ENCODE measurements around the gene TBC1D22A. TPM values are rescaled to one million over a fixed set of nuclear protein-coding genes. Genes with fewer than 3 reads are reported as not detected.

TBC1D22A gene
- total and polyA plus RNA-seq, 9 of the 15 experiments (the other 6 are each of a cell fraction or from before 2014, with no cell fraction given): 0.20 to 11.5 (median 5.2) TPM

- no peak for TF ChIP-seq COPS2 (conservative IDR thresholded peaks at IDR 0.05)
- TF ChIP-seq HMG20A (CRISPR knock-in tag; conservative IDR thresholded peaks at IDR 0.05): no peak
- TF ChIP-seq, protein P1, sequence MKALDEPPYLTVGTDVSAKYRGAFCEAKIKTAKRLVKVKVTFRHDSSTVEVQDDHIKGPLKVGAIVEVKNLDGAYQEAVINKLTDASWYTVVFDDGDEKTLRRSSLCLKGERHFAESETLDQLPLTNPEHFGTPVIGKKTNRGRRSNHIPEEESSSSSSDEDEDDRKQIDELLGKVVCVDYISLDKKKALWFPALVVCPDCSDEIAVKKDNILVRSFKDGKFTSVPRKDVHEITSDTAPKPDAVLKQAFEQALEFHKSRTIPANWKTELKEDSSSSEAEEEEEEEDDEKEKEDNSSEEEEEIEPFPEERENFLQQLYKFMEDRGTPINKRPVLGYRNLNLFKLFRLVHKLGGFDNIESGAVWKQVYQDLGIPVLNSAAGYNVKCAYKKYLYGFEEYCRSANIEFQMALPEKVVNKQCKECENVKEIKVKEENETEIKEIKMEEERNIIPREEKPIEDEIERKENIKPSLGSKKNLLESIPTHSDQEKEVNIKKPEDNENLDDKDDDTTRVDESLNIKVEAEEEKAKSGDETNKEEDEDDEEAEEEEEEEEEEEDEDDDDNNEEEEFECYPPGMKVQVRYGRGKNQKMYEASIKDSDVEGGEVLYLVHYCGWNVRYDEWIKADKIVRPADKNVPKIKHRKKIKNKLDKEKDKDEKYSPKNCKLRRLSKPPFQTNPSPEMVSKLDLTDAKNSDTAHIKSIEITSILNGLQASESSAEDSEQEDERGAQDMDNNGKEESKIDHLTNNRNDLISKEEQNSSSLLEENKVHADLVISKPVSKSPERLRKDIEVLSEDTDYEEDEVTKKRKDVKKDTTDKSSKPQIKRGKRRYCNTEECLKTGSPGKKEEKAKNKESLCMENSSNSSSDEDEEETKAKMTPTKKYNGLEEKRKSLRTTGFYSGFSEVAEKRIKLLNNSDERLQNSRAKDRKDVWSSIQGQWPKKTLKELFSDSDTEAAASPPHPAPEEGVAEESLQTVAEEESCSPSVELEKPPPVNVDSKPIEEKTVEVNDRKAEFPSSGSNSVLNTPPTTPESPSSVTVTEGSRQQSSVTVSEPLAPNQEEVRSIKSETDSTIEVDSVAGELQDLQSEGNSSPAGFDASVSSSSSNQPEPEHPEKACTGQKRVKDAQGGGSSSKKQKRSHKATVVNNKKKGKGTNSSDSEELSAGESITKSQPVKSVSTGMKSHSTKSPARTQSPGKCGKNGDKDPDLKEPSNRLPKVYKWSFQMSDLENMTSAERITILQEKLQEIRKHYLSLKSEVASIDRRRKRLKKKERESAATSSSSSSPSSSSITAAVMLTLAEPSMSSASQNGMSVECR (CRISPR knock-in tag; IDR thresholded peaks at IDR 0.05): peak; percentile 58; the same call in 1 of the 2 replicates
- TF ChIP-seq, protein P2, sequence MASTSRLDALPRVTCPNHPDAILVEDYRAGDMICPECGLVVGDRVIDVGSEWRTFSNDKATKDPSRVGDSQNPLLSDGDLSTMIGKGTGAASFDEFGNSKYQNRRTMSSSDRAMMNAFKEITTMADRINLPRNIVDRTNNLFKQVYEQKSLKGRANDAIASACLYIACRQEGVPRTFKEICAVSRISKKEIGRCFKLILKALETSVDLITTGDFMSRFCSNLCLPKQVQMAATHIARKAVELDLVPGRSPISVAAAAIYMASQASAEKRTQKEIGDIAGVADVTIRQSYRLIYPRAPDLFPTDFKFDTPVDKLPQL (IDR thresholded peaks at IDR 0.05; ENCODE audit: extremely low read depth, insufficient read length): no peak
- TF ChIP-seq, protein P3, sequence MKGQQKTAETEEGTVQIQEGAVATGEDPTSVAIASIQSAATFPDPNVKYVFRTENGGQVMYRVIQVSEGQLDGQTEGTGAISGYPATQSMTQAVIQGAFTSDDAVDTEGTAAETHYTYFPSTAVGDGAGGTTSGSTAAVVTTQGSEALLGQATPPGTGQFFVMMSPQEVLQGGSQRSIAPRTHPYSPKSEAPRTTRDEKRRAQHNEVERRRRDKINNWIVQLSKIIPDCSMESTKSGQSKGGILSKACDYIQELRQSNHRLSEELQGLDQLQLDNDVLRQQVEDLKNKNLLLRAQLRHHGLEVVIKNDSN (CRISPR knock-in tag; IDR thresholded peaks at IDR 0.05): peak; percentile 94
- peak; percentile 75; the same call in 1 of the 2 replicates for TF ChIP-seq SMARCA4 (IDR thresholded peaks at IDR 0.05)
- no peak for TF ChIP-seq KLF1 (tag; IDR thresholded peaks at IDR 0.05)
- TF ChIP-seq ZNF778 (CRISPR knock-in tag; IDR thresholded peaks at IDR 0.05): no peak
- TF ChIP-seq, protein P4, sequence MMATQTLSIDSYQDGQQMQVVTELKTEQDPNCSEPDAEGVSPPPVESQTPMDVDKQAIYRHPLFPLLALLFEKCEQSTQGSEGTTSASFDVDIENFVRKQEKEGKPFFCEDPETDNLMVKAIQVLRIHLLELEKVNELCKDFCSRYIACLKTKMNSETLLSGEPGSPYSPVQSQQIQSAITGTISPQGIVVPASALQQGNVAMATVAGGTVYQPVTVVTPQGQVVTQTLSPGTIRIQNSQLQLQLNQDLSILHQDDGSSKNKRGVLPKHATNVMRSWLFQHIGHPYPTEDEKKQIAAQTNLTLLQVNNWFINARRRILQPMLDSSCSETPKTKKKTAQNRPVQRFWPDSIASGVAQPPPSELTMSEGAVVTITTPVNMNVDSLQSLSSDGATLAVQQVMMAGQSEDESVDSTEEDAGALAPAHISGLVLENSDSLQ (IDR thresholded peaks at IDR 0.05): peak; percentile 92
- TF ChIP-seq DMBX1 (CRISPR knock-in tag; IDR thresholded peaks at IDR 0.05; ENCODE audit: borderline replicate concordance): no peak
- no peak for TF ChIP-seq PTBP1 (IDR thresholded peaks at IDR 0.05; ENCODE audit: low read depth, low read length)
- no peak for TF ChIP-seq KAT8 (IDR thresholded peaks at IDR 0.05; ENCODE audit: low read depth)
- TF ChIP-seq ZNF586 (CRISPR knock-in tag; conservative IDR thresholded peaks at IDR 0.05): no peak
- TF ChIP-seq PYGO2 (tag; IDR thresholded peaks at IDR 0.05): no peak
- TF ChIP-seq ZNF232 (CRISPR knock-in tag; IDR thresholded peaks at IDR 0.05): no peak
- TF ChIP-seq TSC22D4 (tag; IDR thresholded peaks at IDR 0.05): no peak
Observed at GRCh38 chr22:46754110-46754799, 8.2 kb upstream of the TBC1D22A start (continued).

Measured in K562 (cell line).